Choroid plexus epithelial cell (primary cell): ENCODE data around the gene PRPF6.

Experiments used
- DNase-seq: peaks from one replicate; pipeline ENCODE4 v3.0.0-alpha.2; 2010; ENCODE audit warnings: low read depth
- H3K4me3 ChIP-seq: 2 replicates; pipeline ENCODE4 v1.5.1; 2011; ENCODE audit warnings: low read depth, mild to moderate bottlenecking, control low read depth, low read length, moderate library complexity
- TF ChIP-seq, protein P1 (sequence below): conservative IDR thresholded peaks from 2 replicates; pipeline ENCODE4 v1.5.1; 2011; ENCODE audit warnings: low read depth, mild to moderate bottlenecking, control low read depth, inconsistent platforms, low read length, moderate library complexity

Gene PRPF6

DNA sequence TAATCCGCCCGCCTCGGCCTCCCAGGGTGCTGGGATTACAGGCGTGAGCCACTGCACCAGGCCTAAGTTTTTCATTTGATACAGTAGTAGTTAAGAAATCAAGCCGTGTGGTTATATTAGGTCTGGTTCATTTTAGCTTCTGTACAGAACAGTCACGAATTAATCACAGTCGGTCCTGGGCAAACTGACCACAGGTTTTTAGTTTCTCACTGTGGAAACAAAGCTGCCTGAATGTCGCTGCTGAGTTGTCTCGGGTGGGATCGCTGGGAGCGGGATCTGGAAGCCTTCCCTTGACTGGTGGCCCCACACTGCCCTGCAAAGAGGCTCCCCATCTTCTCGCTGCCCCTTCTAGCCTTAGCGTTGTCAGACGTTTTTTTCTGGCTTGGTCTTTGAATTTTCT lies 43.3 kb upstream of the PRPF6 start:
- no peak overlapping the region for H3K4me3 ChIP-seq
- no peak for DNase-seq
- TF ChIP-seq, protein P1, sequence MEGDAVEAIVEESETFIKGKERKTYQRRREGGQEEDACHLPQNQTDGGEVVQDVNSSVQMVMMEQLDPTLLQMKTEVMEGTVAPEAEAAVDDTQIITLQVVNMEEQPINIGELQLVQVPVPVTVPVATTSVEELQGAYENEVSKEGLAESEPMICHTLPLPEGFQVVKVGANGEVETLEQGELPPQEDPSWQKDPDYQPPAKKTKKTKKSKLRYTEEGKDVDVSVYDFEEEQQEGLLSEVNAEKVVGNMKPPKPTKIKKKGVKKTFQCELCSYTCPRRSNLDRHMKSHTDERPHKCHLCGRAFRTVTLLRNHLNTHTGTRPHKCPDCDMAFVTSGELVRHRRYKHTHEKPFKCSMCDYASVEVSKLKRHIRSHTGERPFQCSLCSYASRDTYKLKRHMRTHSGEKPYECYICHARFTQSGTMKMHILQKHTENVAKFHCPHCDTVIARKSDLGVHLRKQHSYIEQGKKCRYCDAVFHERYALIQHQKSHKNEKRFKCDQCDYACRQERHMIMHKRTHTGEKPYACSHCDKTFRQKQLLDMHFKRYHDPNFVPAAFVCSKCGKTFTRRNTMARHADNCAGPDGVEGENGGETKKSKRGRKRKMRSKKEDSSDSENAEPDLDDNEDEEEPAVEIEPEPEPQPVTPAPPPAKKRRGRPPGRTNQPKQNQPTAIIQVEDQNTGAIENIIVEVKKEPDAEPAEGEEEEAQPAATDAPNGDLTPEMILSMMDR: no peak

DNA sequence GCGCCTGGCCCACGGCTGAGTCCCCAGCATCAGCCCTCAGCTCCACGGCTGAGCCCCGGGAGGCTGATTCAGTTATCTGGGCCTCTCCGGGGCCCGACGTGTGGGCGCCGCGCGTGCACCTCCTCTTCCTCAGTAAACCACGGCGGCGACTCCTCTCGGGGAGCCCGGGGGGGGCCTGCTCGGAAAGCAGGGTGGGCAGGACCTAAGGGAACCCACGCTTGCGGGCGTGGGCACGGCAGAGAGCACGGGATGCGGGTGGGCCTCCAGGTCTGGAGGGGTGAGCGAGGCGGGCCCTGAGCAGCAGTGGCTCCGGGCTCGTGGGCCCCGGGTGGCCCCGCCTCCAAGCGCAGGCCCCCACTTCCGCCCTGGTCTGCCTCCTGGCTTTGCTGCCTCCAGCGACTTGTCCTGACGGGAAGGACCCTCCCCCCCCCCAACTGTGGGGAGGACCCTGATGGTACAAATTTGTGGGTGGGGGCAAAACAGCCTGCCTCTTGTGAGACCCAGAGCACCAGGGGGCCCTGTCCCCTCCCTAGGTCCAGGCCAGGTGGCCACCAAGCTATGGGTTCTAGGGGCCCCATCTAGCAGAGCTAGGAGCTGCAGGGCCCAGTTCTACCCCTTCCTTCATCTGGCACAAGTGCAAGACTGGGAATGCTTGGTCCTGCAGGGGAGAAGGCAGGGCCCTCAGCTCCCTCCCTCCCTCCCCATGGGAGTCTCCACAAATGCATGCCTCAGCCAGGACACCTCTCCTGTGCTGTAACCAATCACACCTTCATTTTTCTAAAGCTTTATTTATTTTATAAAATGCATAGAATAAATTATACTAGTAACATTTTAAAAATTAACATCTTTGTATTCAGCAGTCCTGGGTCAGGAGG lies 41.6 kb upstream of the PRPF6 start:
- no peak for DNase-seq
- no peak overlapping the region for H3K4me3 ChIP-seq
- TF ChIP-seq, protein P1: no peak

GRCh38 chr20:63940071-63940471 lies 40.9 kb upstream of the PRPF6 start:
- no peak overlapping the region for H3K4me3 ChIP-seq
- TF ChIP-seq, protein P1: no peak
- no peak for DNase-seq

DNA sequence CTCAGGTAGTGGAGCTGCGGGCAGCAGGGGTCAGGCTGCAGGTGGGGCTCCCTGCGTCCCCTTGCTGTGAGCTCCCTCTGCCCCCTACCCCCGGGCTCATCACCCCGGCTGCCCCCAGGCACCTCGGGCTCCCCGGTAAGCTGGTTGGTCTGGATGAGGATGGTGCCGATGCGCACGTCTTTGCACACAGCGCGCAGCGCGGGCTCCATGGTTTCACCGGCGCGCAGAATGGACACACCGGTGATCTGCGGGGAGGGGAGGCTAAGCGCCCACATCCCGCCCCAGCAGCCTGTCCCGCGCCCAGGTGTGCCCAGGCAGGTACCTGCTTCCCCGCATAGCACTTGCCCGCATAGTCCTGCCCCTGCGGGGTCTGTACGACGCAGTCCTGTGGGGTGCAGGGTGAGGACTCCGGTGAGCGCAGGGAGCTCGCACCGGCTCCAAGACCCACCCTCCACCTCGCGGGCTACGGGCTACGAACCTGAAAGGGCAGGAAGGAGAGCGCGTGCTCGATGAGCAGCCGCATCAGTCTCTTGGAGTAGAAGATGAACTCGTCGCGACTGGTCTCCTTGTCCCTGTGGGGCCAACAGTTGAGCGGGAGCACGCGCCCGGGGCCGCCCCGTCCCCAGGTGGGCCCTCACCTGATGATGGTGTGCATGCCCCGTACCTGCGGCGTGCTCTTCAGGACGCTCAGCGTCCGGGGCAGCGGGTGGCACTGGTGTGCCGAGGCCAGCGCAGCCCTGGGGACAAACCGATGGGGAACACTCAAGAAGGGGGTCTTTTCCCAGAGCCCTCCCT lies 40.3 kb upstream of the PRPF6 start:
- H3K4me3 ChIP-seq: no peak overlapping the region
- TF ChIP-seq, protein P1: no peak
- DNase-seq: no peak

GRCh38 chr20:63941282-63942081 lies 39.5 kb upstream of the PRPF6 start:
- H3K4me3 ChIP-seq: no peak overlapping the region
- TF ChIP-seq, protein P1: no peak
- DNase-seq: no peak

- peak; percentile 70 for DNase-seq
- no peak overlapping the region for H3K4me3 ChIP-seq
Observed at GRCh38 chr20:63942250-63942951, 38.5 kb upstream of the PRPF6 start.

More at GRCh38 chr20:63942250-63942951, 38.5 kb upstream of the PRPF6 start:
- TF ChIP-seq, protein P1: no peak
